IPS-18c (cell line): ENCODE measurements around the gene WDR3.

Experiments
- H3K4me3 ChIP-seq: 2 replicates; pipeline ENCODE4 v1.7.0; 2013; ENCODE audit warnings: low read depth, mild to moderate bottlenecking, low read length, moderate library complexity; ENCODE audit not compliant: insufficient read depth
- H3K9me3 ChIP-seq: one replicate; pipeline ENCODE4 v1.6.1; 2013; ENCODE audit warnings: mild to moderate bottlenecking, low read length, moderate library complexity; ENCODE audit not compliant: control insufficient read depth, insufficient read depth

The WDR3 gene

DNA sequence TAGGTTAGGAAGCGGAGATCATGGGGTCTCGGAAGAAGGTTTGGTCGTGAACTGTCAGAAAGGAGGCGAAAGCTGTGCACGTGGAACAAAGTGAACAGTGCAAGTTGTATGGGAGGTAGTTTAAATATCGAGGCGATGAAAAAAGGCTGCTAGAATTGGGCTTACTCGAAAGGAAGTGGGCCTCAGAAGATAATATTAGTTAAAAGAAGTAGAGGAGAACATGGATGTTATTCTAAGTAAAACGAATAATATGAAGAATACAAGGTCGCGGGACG is 571 bp downstream of the WDR3 start:
- no peaks in the 10 kb centered on the region for H3K9me3 ChIP-seq
- H3K4me3 ChIP-seq: peak overlapping the region; percentile 80

- Histone ChIP-seq H3K9me3 (no peaks in the 10 kb centered on the region), H3K4me3 (peak overlapping the region; percentile 80)
These were observed 945 bp downstream of the WDR3 start for GRCh38 chr1:117930484-117930883.

GRCh38 chr1:117932576-117932975 is 3.0 kb downstream of the WDR3 start:
- Histone ChIP-seq H3K9me3 (no peaks in the 10 kb centered on the region), H3K4me3 (no peak overlapping the region)

DNA sequence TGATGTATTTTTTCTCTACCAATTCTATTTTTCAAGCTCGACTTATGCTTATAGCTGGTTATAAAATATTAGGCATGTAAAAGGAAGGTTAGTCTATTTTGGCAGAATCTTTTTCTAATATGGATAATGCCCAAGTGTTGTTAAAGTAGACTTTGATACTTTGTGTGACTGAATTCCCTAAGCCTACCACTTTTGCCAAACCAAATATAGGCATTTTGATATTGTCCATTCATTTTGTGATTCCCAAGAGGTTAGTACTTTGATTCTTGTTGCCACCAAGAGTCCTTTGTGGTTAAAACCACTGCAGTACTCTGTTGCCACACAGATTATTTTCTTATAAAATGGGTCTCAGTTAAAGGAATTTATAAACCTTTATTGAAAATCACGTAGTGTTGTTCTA is 4.2 kb downstream of the WDR3 start:
- Histone ChIP-seq H3K4me3 (no peak overlapping the region), H3K9me3 (no peaks in the 10 kb centered on the region)

- no peaks in the 10 kb centered on the region for H3K9me3 ChIP-seq
- no peak overlapping the region for H3K4me3 ChIP-seq
These were observed 12.8 kb downstream of the WDR3 start for GRCh38 chr1:117942293-117942692.

DNA sequence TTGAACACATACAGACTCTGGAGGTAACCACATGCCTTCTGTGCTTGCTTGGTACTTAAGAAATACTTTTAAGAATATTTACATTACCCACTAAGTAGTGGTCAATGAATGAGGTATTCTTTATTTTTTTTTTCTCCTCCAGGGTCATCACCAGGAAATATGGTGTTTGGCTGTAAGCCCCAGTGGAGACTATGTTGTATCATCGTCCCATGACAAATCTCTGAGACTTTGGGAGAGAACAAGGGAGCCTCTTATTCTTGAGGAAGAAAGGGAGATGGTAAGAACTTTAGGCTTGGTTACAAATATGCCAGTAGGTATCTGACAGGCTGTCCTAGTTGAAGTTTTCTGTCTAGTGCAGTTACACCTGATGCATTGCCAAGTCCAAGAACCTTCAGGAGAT is 22.8 kb downstream of the WDR3 start:
- no peaks in the 10 kb centered on the region for H3K9me3 ChIP-seq
- no peak overlapping the region for H3K4me3 ChIP-seq

DNA sequence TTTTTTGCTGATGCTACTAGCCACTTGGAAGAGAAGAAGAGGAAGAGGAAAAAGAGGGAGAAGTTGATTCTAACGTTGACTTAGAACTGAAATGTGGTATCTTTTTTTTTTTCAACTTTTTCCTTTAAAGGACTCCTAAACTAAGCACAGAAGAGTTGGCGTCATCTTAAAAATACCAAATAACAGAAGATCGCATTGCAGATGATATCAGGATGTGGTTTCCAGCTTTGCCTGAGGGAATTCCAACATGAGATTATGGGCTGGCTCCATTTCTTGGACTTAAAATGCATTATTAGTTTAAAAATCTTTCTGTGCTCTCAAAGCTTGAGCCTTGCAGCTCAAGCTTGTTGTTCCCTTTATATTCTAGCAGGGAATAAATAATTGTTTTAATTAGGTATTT is 29.8 kb downstream of the WDR3 start:
- Histone ChIP-seq H3K9me3 (no peaks in the 10 kb centered on the region), H3K4me3 (no peak overlapping the region)

DNA sequence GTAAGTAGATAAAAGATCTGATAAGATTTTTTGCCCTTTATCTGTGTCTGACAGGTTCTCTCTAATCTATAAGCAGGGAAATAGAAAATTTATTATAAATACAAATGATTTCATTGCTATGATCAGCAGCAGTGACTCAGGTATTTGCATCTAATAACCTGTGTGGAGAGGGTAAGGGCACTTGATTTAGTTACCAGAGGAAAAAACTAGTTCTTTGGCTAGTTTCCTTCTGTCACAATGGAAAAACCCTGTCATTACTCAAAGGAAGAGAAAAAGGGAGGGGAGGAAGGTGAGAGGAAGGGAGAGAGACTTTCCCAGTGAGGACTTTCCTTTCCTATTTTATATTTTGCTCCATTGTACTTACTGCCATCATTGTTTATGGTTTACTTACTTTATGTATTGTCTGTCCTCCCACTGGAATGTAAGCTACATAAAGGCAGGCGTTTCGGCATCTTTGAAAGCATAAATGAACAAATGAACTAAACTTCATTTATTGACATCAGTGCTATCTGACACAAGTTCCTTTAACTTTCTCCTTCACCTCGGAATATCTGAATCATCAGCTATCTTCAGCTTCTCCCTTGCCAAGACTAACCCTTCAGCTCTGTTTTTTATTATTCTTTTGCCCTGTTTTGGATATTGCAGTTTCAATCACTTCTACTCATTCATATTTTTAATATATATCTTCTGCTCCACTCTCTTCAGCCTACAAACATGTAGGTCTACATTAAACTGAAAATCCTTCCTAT is 34.9 kb downstream of the WDR3 start:
- Histone ChIP-seq H3K4me3 (no peak overlapping the region), H3K9me3 (no peaks in the 10 kb centered on the region)

- H3K4me3 ChIP-seq: no peak overlapping the region
- no peaks in the 10 kb centered on the region for H3K9me3 ChIP-seq
These were observed 37.9 kb downstream of the WDR3 start for GRCh38 chr1:117967477-117967876.

DNA sequence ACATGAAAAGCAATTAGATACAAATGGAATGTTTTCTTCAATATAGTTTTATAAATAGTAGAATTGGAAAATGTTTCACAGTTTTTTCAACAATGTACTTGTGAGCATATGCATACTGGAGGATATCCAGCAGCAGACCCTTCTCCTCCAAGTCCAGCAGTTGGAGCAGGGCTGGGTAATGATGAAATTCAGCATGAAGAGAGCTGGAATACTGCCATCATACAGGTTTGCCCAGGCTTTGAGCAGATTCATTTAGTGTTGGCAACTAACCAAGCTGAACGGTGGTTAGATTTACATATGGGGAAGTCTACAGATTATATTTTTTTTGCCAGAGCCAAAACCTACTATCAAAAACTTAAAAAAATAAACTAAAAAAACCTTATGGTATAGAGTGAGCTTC is 38.3 kb downstream of the WDR3 start:
- H3K4me3 ChIP-seq: no peak overlapping the region

GRCh38 chr1:117970252-117970651 is 40.7 kb downstream of the WDR3 start:
- Histone ChIP-seq H3K9me3 (no peaks in the 10 kb centered on the region), H3K4me3 (no peak overlapping the region)

More for the DNA sequence above, 38.3 kb downstream of the WDR3 start:
- no peaks in the 10 kb centered on the region for H3K9me3 ChIP-seq

- Histone ChIP-seq H3K9me3 (no peaks in the 10 kb centered on the region), H3K4me3 (no peak overlapping the region)
These were observed 42.2 kb downstream of the WDR3 start for GRCh38 chr1:117971777-117972176.

DNA sequence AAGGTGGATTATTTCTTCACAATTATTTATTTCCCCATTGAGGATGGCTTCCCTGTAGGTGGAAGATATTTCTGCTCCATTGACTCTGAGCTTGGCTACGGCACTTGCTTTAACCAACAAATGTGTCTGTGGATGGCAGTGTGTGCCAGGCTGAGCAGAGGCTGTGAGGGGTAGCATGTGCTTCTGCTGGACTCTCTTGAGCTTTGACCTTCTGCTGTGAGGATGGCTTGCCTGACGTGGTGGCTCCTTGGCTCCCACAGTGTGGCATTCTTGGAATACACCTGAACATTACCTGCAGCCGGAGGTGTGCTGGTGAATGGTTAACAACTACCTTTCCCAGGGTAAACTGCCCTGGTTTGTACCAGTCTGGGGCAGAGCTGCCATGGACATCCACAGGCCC is 46.8 kb downstream of the WDR3 start:
- H3K4me3 ChIP-seq: no peak overlapping the region
- H3K9me3 ChIP-seq: no peaks in the 10 kb centered on the region

DNA sequence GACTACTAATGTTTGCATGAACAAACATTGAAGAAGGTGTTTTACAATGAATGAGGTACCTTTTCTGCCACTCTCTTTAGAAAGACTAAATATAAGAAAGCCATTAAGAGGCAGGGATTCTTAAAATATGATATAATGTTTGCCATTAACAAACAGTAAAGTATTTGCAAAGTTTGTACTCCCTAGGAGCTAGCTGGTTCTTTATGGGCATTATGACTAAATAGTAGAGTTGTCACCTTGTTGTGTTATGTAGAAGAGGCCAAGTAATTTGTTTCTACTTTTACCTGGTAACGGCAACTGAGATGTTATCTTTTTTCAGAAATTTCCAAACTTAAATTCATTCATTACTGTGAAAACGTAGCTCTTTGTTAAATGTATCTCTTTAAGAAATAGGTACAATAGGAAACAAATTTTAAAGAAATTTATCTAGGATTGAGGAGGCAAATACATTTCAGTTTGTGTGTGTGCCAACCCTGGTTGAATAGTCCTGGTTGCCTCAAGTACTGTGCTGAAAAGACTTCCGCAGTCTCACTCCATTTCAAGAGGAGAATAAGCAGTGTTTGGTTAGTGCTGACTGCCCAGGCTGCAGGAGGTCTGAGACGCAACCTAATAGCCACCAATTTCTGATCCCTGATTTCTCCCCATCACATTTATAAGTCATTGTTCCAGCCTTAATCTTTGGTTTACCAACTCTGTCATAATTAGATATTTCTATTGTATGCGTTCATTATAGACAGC is 52.1 kb downstream of the WDR3 start:
- H3K4me3 ChIP-seq: no peak overlapping the region
- H3K9me3 ChIP-seq: no peaks in the 10 kb centered on the region

- Histone ChIP-seq H3K4me3 (no peak overlapping the region), H3K9me3 (no peaks in the 10 kb centered on the region)
These were observed 55.7 kb downstream of the WDR3 start for GRCh38 chr1:117985239-117985638.

GRCh38 chr1:117985973-117986372 is 56.4 kb downstream of the WDR3 start:
- Histone ChIP-seq H3K9me3 (no peaks in the 10 kb centered on the region), H3K4me3 (no peak overlapping the region)

DNA sequence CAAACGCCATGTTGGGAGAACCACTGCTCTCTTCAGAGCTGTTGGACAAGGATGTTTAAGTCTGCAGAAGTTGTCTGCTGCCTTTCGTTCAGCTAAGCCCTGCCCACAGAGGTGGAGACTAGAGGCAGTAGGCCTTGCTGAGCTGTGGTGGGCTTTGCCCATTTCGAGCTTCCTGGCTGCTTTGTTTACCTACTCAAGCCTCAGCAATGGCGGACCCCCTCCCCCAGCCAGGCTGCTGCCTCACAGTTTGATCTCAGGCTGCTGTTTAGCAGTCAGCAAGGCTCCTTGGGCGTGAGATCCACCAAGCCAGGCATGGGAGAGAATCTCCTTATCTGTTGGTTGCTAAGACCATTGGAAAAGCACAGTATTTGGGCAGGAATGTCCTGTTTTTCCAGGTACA is 74.8 kb downstream of the WDR3 start:
- no peak overlapping the region for H3K4me3 ChIP-seq
- H3K9me3 ChIP-seq: no peaks in the 10 kb centered on the region

DNA sequence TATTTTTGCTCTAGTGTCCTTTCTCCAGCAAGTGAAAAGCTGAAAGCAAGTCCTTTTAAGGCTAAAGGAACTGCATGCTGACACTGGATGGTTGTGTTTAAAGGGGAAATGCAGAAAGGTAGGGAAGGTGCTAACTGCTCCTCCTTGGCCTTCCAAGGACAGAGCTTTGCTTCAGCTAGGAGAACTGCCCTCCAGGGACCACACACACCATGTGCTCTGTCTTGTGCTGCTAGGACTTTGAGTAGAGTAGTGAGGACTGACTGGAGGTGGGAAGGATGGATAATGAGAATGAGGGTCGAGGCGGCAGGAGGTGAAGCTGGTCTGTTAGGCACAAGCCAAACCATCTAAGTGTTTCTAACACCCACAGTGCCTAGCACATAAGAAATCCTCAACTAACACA is 77.9 kb downstream of the WDR3 start:
- H3K4me3 ChIP-seq: no peak overlapping the region
- no peaks in the 10 kb centered on the region for H3K9me3 ChIP-seq

- no peaks in the 10 kb centered on the region for H3K9me3 ChIP-seq
These were observed 78.5 kb downstream of the WDR3 start for GRCh38 chr1:118008011-118008410.

More at GRCh38 chr1:118008011-118008410, 78.5 kb downstream of the WDR3 start:
- no peak overlapping the region for H3K4me3 ChIP-seq
